HG03575 (cell line): ENCODE measurements around the gene SRSF11.

Experiments
- ATAC-seq: cut with Tn5 transposase; IDR thresholded peaks from one replicate; pipeline ENCODE4 v1.9.1; 2021; ENCODE audit not compliant: unreplicated experiment, insufficient number of reproducible peaks, low FRiP score; ENCODE audit errors: extremely low read depth

Gene SRSF11

GRCh38 chr1:70220015-70220414 lies 1.2 kb upstream of the SRSF11 start:
- no peak for ATAC-seq

- ATAC-seq, result no peak
Measured at GRCh38 chr1:70220517-70221237, 503 bp upstream of the SRSF11 start.

DNA sequence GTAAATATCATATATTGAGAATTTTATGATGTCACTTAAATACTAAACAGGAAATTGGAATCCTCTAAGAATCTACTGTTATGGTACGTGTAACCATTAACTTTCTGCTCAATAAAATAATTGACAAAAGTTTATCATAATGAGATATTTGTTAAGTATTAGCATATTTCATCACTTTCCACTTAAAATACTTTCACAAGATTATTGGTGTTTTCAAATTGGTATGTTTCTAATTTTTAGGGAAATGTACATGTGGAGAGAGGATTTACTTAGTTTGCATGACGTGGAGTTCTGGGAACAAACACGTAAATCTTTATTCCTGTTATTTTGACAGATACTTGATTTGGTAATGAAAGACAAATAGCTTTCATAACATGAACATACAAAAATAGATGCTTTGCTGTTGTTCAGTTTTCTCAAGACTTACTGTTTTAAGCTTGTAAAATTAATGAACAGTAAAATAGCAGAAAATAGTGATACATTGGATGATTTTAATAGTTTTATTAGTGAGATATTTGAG lies 1.6 kb downstream of the SRSF11 start:
- ATAC-seq, result no peak

GRCh38 chr1:70224954-70225353 lies 3.8 kb downstream of the SRSF11 start:
- no peak for ATAC-seq

DNA sequence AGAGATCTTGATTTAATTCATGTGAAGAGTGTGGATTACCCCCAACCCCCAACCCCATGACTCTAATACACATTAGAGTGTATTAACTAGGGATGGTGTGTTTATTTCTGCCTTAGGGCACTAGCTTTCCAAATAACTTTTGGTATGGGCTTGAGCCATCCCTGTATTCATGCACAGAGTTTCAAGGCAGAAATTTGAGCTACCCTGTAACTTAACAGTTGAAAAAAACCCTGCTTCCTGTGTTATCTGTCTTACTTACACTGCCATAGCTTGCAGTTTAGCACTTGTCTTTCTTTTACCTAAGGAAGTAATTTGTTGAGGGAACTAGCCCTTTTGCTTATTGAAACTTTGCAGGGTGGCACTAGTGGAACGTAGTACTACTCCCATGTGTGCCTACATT lies 6.3 kb downstream of the SRSF11 start:
- no peak for ATAC-seq

DNA sequence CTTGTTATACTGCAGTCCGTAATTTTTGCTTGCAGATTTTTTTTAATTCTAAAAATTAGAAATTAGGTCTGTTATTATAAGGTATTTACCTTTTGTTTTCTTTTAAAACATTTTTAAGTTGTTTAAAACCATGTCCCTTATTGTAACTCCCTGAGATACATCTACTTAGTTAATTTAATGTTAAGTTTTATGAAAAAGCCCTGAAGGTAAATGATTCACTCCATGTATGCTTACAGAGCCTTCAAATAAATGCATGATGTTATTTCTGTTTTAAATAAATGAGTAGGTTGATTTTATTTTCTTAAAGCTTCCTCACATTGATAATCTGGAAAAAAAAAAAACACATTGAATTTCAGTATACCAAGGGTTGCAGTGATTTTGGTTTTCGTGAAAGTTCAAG lies 7.5 kb downstream of the SRSF11 start:
- ATAC-seq, result no peak

DNA sequence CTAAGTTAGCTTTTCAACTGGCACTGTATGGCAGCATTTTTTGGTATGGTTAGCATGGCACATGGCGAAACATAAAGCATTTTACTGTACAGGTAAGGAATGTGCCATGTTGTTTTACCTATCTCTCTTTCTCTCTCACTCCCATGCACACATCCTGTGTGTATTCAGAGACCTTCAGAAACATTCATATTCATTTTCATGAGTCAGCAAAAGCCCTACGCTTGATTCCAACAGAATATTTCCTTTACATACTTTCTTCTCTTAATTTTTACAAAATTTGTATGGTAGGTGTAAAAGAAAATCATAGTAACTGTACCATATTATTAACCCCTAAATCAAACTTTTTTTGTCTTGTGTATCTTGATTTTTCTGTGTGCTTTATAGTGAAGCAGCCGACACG lies 10.3 kb downstream of the SRSF11 start:
- ATAC-seq, result no peak

DNA sequence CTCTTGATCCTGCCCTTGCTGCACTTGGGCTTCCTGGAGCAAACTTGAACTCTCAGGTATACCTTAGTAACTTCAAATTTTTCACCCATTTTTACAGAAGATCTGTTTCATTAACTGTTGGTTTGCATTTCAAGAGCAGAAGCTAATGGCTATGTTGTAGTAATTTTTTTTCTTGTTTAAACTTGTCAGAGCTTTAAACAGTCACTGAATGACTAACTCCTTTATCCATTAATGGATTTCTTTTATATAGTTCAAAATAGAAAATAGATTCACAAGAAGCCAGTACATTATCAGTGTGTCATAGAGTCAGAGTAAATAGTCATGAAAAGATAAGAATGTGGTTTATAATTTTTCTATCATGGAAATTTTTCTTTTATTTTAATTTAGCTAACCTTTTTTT lies 13.6 kb downstream of the SRSF11 start:
- no peak for ATAC-seq

DNA sequence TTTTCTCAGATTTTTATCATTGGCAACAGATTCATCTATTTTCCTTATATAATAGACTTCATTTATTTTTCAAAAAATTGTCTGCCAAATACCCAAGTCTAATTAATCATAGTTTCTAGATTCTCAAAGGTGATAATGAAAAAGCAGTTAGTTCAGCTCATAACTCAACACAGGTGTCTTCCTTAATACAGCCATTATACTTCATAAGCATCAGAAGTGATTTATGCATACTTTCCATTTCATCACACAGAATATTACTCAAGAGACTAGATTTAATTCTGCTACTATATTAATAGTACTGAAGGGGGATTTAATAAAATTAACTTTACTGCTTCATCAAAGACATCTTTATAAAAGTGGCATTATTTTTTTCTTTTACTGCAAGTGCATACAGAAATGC lies 18.8 kb downstream of the SRSF11 start:
- no peak for ATAC-seq

DNA sequence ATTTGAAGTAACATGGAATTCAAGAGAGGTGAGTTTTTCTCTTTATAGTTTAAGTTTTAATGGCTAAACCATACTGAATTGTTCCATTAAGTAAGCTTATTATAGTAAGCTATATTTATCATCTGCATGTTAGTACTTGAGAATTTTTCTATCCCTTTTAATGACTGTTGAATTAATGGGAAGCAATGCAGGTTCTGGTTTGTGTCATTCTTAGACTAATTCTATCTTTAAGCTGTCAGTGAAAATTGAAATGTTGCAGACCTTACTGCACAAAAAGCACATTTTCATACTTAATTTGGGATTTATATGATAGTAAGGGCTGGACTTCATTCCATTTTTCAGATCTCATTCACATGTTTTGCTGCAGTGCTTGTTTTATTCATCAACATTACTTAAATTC lies 25.9 kb downstream of the SRSF11 start:
- no peak for ATAC-seq

DNA sequence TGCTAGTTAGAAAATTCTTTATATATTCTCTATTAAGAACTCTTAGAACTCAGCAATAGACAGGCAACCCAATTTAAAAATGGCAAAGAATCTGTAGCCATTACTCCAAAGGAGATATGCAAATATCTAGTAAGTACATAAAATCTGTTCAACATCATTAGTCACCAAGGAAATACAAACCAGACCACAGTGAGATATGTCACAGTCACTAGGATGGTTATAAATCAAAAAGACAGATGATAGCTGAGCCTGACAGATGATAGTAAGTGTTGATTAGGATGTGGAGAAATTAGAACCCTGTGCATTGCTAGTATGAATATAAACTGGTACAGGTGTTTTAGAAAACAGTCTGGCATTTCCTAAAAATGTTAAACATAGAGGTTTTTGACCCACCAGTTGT lies 26.6 kb downstream of the SRSF11 start:
- ATAC-seq, result no peak

DNA sequence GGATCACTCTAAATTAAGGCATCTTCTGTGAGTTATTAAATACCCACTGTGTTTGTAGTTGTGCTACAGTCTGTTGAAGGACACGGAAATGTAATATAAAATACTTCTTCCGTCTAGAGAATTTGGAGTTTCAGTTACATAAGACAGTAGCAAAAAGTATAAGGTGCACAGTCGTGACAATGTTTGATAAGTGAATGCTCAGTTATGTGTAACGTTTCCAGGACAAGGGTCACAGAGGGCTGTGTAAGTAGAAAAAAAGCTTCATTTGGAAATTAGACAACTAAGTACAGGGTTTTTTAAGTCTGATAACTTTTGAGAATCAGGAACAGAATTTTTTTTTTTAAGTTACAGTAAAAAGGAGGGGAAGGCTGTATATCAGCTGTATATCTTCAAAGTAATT lies 27.5 kb downstream of the SRSF11 start:
- no peak for ATAC-seq

DNA sequence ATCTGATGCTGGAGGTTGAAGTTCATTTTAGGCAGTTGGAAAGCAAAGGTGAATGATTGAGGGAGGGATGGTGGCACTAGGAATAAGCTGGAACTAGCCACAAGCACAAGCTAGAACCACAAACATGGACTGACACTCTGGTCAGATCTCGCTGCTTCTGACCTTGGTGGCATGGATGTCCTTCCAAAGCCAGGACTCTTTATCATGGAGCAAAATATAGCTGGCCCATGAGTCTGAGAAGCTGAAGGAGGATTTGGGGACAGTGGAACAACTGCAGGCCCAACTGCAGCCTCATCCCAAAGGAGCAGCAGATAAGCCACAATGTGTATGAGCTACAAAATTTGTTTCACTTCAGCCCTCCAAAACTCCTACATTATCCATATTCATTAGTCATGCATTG lies 35.5 kb downstream of the SRSF11 start:
- ATAC-seq, result no peak

DNA sequence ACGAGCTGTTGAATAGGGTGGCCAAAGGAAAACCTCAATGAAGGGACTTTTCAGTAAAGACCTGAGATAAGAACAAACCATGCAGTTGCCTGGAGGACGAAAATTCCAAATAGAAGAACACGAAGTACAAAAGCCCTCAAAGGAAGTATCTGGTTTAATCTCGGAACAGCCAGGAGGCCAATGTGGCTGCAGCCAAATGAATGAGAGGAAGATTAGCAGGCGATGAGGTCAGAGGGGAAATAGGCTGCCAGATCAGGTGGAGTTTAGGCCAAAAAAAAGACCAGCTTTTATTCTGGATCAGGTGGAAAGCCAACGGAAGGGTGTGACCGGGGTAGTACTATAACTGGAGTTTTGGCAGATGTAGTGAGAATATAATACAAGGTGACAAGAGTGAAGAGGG lies 43.7 kb downstream of the SRSF11 start:
- no peak for ATAC-seq

DNA sequence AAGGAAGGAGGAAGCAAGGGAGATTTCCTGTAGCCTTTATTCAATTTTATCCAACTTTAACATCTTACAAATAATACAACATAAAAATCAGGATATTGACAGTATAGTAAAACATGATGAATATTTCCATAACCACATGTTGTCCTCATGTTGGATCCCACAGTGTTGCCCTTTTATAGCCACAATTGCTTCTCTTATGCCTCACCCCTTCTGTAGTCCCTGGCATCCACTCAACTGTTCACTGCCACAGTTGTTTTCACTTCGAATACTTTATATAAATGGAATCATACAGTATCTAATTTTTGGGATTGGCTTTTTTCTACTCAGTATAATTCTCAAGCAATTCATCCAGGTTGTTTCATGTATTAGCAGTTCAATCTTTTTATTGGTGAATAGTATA lies 44.8 kb downstream of the SRSF11 start:
- no peak for ATAC-seq

GRCh38 chr1:70277875-70278274 lies 56.7 kb downstream of the SRSF11 start:
- no peak for ATAC-seq

DNA sequence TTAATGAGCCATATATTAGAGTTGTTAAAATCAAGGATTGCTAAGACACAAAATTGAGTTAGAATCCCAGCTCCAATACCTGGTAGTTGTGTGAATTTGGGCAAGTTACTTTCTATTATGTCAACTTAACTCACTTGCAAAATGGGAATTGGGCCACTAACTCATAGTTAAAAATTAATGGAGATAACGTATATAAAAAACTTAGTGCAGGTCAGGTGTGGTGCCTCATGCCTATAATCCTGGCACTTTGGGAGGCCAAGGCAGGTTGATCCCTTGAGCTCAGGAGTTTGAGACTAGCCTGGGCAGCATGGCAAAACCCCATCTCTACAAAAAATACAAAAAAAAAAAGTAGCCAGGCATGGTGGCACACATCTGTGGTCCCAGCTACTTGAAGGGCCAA lies 57.5 kb downstream of the SRSF11 start:
- ATAC-seq, result no peak

GRCh38 chr1:70284366-70284765 lies 63.2 kb downstream of the SRSF11 start:
- no peak for ATAC-seq

- no peak for ATAC-seq
Measured at GRCh38 chr1:70286453-70286852, 65.3 kb downstream of the SRSF11 start.

DNA sequence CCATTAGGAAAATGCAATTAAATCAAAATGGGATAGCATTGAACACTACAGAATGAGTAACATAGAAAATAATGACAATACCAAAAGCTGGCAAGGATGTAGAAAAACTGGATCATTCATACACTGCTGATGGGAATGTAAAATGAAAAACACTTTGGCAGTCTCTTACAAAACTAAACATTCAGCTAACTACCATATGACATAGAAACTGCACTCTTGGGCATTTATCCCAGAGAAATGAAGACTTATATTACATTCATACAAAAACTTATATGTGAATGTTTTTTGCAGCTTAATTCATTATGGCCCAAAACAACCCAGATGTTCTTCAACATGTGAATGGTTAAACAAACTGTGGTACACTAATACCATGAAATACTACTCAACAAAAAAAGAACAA lies 67.0 kb downstream of the SRSF11 start:
- ATAC-seq, result no peak

DNA sequence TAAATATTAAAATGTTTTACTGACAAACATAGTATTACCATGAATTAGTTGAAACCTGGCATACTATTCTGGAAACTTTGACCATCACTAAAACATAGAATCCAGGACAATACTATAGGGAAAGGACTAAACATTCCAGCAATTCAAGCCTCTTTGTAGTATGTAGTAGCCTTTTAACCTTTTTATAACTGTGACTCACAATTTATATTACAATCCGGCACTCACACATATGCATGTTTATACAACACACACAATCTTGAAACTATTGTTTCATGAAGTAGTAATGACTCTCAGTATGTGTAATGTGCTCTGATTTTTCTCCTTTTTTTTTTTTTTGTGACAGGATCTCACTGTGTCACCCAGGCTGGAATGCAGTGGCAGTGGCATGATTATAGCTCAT lies 69.0 kb downstream of the SRSF11 start:
- ATAC-seq, result no peak
